ENCODE data around the gene DSCAML1.

DSCAML1 gene

DNA sequence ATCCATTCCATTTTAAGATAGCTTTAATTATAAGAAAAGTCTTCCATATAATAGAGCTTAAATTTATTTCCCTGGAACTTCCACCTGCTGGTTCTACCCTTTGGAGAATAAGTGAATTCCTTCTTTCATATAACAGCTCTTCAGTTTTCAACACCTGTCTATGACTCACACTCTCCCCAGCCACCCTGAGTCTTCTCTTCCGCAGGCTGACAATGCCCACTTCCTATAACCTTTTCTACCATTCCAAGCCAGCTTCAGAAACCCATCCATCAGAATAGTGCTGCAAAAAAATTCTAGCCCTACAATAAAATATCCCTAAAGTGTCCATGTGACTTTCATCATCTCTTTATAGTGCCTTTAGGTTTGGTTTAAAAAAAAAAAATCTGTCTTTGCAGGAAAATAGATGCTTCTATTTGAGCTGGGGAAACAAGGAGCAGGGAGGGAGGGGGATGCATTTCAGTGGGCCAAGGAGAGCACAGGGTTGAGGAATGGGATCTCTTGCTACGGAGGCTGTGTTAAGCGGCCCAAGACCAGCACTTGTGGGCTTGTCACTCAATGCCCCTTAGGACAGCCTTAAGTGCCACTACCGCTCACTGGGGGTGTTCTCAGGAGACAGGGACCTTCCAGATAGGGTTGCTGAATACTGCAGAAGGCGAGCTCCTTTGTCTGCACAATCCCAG, 178.6 kb downstream of the DSCAML1 start:
- TF ChIP-seq, protein P1, sequence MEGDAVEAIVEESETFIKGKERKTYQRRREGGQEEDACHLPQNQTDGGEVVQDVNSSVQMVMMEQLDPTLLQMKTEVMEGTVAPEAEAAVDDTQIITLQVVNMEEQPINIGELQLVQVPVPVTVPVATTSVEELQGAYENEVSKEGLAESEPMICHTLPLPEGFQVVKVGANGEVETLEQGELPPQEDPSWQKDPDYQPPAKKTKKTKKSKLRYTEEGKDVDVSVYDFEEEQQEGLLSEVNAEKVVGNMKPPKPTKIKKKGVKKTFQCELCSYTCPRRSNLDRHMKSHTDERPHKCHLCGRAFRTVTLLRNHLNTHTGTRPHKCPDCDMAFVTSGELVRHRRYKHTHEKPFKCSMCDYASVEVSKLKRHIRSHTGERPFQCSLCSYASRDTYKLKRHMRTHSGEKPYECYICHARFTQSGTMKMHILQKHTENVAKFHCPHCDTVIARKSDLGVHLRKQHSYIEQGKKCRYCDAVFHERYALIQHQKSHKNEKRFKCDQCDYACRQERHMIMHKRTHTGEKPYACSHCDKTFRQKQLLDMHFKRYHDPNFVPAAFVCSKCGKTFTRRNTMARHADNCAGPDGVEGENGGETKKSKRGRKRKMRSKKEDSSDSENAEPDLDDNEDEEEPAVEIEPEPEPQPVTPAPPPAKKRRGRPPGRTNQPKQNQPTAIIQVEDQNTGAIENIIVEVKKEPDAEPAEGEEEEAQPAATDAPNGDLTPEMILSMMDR (IDR thresholded peaks at IDR 0.05; ENCODE audit: insufficient read depth, low read length, missing control alignments): no peak
- DNase-seq (ENCODE audit: low read depth, low spot score): no peak
- POLR2A ChIA-PET: no interaction called here
- CTCF ChIA-PET: interaction anchor here (0.6 to 6.0 kb wide), 2 partner anchors 192 to 247 kb away, joined by 3 to 51 read pairs; no protein-coding TSS in a partner anchor
- no peak overlapping the region for H3K4me3 ChIP-seq (ENCODE audit: low read depth, low read length)

DNA sequence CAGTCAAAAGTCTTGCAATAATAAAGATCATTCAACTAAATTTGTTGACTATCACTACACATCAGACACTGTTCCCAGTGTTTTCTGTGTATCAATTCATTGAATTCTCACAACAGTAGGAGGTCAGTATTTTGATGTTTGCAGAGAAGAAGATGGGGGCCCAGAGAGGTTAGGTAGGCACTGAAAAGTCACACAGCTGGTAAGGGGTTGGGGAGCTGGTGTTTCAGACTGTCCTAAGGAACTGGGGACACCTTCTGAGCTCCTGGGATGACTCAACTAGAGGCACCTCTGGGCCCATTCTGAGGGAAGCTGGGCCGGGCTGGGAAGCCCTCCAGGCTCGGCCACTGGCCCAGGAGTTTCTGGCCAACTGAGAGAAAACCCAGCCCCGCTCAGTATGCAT, 180.0 kb downstream of the DSCAML1 start:
- POLR2A ChIA-PET: no interaction called here
- TF ChIP-seq, protein P1 (IDR thresholded peaks at IDR 0.05; ENCODE audit: insufficient read depth, low read length, missing control alignments): no peak
- no peak for DNase-seq (ENCODE audit: low read depth, low spot score)
- H3K4me3 ChIP-seq (ENCODE audit: low read depth, low read length): no peak overlapping the region
- CTCF ChIA-PET: interaction anchor here (6.0 kb wide), 1 partner anchor 191 kb away, joined by 51 read pairs; no protein-coding TSS in a partner anchor

DNA sequence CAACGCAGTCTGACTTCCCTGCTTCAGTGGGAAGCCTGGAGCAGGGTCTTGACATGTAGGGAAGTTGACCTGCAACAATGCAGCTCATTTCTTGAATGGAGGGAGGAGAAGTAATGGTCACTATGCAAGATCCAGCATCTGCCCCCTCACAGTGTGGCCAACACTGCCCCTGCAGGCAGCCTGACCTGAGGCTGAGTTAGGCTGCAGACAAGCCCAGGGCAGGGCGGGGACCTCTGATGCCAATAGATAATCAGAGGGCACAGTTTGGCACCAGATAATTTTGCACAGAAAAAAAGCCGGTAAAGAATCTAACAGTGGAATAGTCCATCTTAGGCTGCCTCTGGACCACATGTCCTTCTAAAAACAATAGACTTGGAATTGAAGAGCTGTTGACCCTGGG, 182.3 kb downstream of the DSCAML1 start:
- DNase-seq (ENCODE audit: low read depth, low spot score): no peak
- POLR2A ChIA-PET: no interaction called here
- CTCF ChIA-PET: interaction anchor here (1.1 to 1.7 kb wide), 2 partner anchors 9 to 189 kb away, joined by 3 to 5 read pairs; no protein-coding TSS in a partner anchor
- TF ChIP-seq, protein P1 (IDR thresholded peaks at IDR 0.05; ENCODE audit: insufficient read depth, low read length, missing control alignments): no peak
- no peak overlapping the region for H3K4me3 ChIP-seq (ENCODE audit: low read depth, low read length)

DNA sequence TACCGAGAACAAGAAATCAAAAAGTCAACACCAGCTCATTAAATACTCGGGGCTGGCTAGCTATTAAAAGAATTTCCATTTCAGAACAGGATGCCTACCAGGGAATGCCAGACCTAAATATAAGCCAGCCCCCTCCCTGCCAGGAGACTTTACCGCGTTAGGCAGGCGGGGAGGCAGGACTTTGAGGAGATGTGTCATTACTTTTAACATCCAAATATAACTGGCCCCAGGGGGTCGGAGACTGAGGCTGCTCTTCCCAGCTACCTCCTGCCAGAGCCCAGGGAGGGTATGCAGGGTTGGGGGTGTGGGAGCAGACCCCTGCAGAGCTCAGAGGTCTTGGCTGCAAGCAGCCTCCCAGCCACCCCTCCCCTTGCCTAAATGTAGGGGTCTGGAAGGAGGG, 183.5 kb downstream of the DSCAML1 start:
- CTCF ChIA-PET: no interaction called here
- POLR2A ChIA-PET: no interaction called here

DNA sequence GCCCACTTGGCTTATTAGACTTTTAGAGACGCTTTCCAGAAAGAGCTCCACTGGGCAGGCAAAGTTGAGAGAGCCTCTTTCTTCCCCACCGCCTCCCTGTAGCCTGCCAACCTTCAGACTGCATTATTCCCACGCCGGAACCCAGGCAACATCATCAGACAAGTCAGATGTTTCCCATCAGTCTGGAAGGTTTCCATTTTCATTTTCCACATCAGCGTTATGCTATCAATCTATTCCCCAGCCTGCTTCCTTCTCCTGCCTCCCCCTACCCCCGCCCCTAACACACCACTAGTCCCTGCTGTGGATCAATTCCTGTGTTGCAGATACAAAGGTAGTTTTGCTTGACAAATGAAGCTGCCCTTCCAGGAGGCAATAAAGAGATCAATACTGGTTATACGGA, 184.8 kb downstream of the DSCAML1 start:
- no peak for DNase-seq (ENCODE audit: low read depth, low spot score)
- CTCF ChIA-PET: interaction anchor here (1.0 kb wide), 1 partner anchor 9 kb away, joined by 3 read pairs; no protein-coding TSS in a partner anchor
- POLR2A ChIA-PET: no interaction called here
- TF ChIP-seq, protein P1 (IDR thresholded peaks at IDR 0.05; ENCODE audit: insufficient read depth, low read length, missing control alignments): no peak
- no peak overlapping the region for H3K4me3 ChIP-seq (ENCODE audit: low read depth, low read length)

More for the DNA sequence above, 183.5 kb downstream of the DSCAML1 start:
- H3K4me3 ChIP-seq (ENCODE audit: low read depth, low read length): no peak overlapping the region
- no peak for DNase-seq (ENCODE audit: low read depth, low spot score)
- TF ChIP-seq, protein P1 (IDR thresholded peaks at IDR 0.05; ENCODE audit: insufficient read depth, low read length, missing control alignments): no peak

DNA sequence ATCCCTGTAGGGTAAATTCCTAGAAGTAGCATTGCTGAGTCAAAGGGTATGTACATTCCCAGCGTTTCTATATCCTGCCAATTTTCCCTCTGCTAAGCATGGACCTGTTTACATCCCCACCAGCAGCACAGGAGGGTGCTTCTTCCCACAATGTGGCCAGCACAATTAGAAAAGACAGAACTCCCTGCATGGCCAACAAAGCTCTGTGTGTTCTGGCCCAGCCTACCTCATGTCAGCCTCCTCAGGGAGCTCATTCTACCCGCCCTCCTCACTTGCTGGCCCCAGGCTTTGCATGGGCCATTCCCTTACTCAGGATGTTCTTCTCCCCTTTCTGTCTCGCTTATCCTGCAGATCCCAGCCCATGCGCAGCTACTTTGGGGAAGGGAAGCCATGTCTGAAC, 186.1 kb downstream of the DSCAML1 start:
- TF ChIP-seq, protein P1 (IDR thresholded peaks at IDR 0.05; ENCODE audit: insufficient read depth, low read length, missing control alignments): no peak
- CTCF ChIA-PET: no interaction called here
- H3K4me3 ChIP-seq (ENCODE audit: low read depth, low read length): no peak overlapping the region
- POLR2A ChIA-PET: no interaction called here
- DNase-seq (ENCODE audit: low read depth, low spot score): no peak
